Renal cortical epithelial cell (primary cell): ENCODE data around the gene TMEM106A. TPM values are rescaled to one million over a fixed set of nuclear protein-coding genes. Genes with fewer than 3 reads are reported as not detected.

Experiments
- total RNA-seq: library from RNA; depleted of rRNA; stranded (reverse); fragments of >200 nt; gene quantifications from 2 replicates; pipeline ENCODE4 v1.2.3, GENCODE V29; 2014

Gene TMEM106A
- total RNA-seq, 1 donor from 2014 or later: 2.4 TPM

Other genes with a start within 250 kb of the TMEM106A start
- 18.4 and 19.4 TPM in 2 replicates for gene AARSD1, start 247.4 kb upstream of the TMEM106A start, total RNA-seq
- 0.20 and 2.4 TPM in 2 replicates for gene PTGES3L, start 231.8 kb upstream of the TMEM106A start, total RNA-seq
- 10.4 and 20.5 TPM in 2 replicates for gene RUNDC1, start 231.3 kb upstream of the TMEM106A start, total RNA-seq
- 476 and 871 TPM in 2 replicates for gene RPL27, start 213.5 kb upstream of the TMEM106A start, total RNA-seq
- gene IFI35, start 205.1 kb upstream of the TMEM106A start, total RNA-seq: 14.9 and 42.4 TPM in 2 replicates
- gene VAT1, start 189.5 kb upstream of the TMEM106A start, total RNA-seq: 150 and 204 TPM in 2 replicates
- gene RND2, start 186.6 kb upstream of the TMEM106A start, total RNA-seq: 0.65 and 0.69 TPM in 2 replicates
- 8.8 and 14.9 TPM in 2 replicates for gene BRCA1, start 86.5 kb upstream of the TMEM106A start, total RNA-seq
- gene NBR1, start 40.7 kb upstream of the TMEM106A start, total RNA-seq: 73.6 and 141 TPM in 2 replicates
- gene CCDC200, start 16.7 kb downstream of the TMEM106A start, total RNA-seq: not detected in 2 replicates
- gene RNU2-1, start 22.1 kb downstream of the TMEM106A start, total RNA-seq: not detected in 2 replicates
- 17.2 and 26.5 TPM in 2 replicates for gene ARL4D, start 187.1 kb downstream of the TMEM106A start, total RNA-seq